ENCODE measurements around the gene CYBC1.
A peak's percentile ranks its signal among the peaks of the same experiment; 100 is the strongest.

- peak; percentile 34 for TF ChIP-seq CTCF (IDR thresholded peaks at IDR 0.05)
- no peak for TF ChIP-seq EZH2 (IDR thresholded peaks at IDR 0.05; ENCODE audit: borderline replicate concordance, insufficient read depth, low read depth, low read length, poor library complexity, severe bottlenecking)
Measured at GRCh38 chr17:82416771-82417170, 33.8 kb downstream of the CYBC1 start.

All from B cell (primary cell).